Ectodermal cell (in vitro differentiated cells): ENCODE data around the gene APCDD1L.

Experiments used
- H3K27ac ChIP-seq: 2 replicates; pipeline ENCODE4 v1.7.0; 2013; ENCODE audit warnings: mild to moderate bottlenecking, low read depth, low read length; ENCODE audit not compliant: insufficient read depth, poor library complexity, severe bottlenecking
- H3K27me3 ChIP-seq: 2 replicates; pipeline ENCODE4 v1.7.0; 2013; ENCODE audit warnings: mild to moderate bottlenecking, low read length; ENCODE audit not compliant: insufficient read depth, control insufficient read depth, poor library complexity, severe bottlenecking
- H3K36me3 ChIP-seq: one replicate; pipeline ENCODE4 v1.7.0; 2013; ENCODE audit warnings: low read length; ENCODE audit not compliant: control insufficient read depth, insufficient read depth
- H3K4me1 ChIP-seq: one replicate; pipeline ENCODE4 v1.7.0; 2013; ENCODE audit warnings: low read length; ENCODE audit not compliant: control insufficient read depth, insufficient read depth
- H3K4me3 ChIP-seq: 2 replicates; pipeline ENCODE4 v1.7.0; 2013; ENCODE audit warnings: low read depth, low read length, control low read depth; ENCODE audit not compliant: insufficient read depth
- H3K9me3 ChIP-seq: 2 replicates; pipeline ENCODE4 v1.7.0; 2013; ENCODE audit warnings: mild to moderate bottlenecking, low read length, moderate library complexity; ENCODE audit not compliant: control insufficient read depth
- WGBS, 2 experiments: methylation state at CpG; one replicate each; pipeline ENCODE4 v1.1.7; 2013; ENCODE audit warnings: missing lambda C conversion rate in 2 of 2; 5-methylcytosine and 5-hydroxymethylcytosine counted together

The APCDD1L gene

GRCh38 chr20:58492074-58492718 lies 23.0 kb downstream of the APCDD1L start:
- Histone ChIP-seq H3K4me3 (no peak overlapping the region), H3K9me3 (no peaks in the 10 kb centered on the region), H3K4me1 (no peaks in the 10 kb centered on the region), H3K27me3 (no peaks in the 10 kb centered on the region), H3K36me3 (no peaks in the 10 kb centered on the region), H3K27ac (no peak overlapping the region)
- WGBS, 2 experiments, result 94 to 98% methylated on average over 6 to 7 of the region's 7 CpGs

GRCh38 chr20:58486207-58486606 lies 29.0 kb downstream of the APCDD1L start:
- 56 to 62% methylated on average over 1 of the region's 1 CpG for WGBS, 2 experiments
- Histone ChIP-seq H3K9me3 (no peaks in the 10 kb centered on the region), H3K4me3 (no peak overlapping the region), H3K27me3 (no peaks in the 10 kb centered on the region), H3K36me3 (no peaks in the 10 kb centered on the region), H3K27ac (no peak overlapping the region), H3K4me1 (peaks cover 5% of the 10 kb centered on the region)

GRCh38 chr20:58485393-58485792 lies 29.8 kb downstream of the APCDD1L start:
- 93% methylated on average over 3 of the region's 3 CpGs for WGBS, 2 experiments
- H3K9me3 ChIP-seq, result no peaks in the 10 kb centered on the region

GRCh38 chr20:58483470-58483869 lies 31.7 kb downstream of the APCDD1L start:
- 92 to 96% methylated on average over 6 of the region's 6 CpGs for WGBS, 2 experiments
- Histone ChIP-seq H3K27ac (no peak overlapping the region), H3K4me3 (no peak overlapping the region), H3K27me3 (no peaks in the 10 kb centered on the region), H3K4me1 (peaks cover 5% of the 10 kb centered on the region), H3K9me3 (no peaks in the 10 kb centered on the region), H3K36me3 (no peaks in the 10 kb centered on the region)

More at GRCh38 chr20:58485393-58485792, 29.8 kb downstream of the APCDD1L start:
- peaks cover 5% of the 10 kb centered on the region for H3K4me1 ChIP-seq
- H3K36me3 ChIP-seq, result no peaks in the 10 kb centered on the region
- H3K27ac ChIP-seq, result no peak overlapping the region
- H3K27me3 ChIP-seq, result no peaks in the 10 kb centered on the region
- H3K4me3 ChIP-seq, result no peak overlapping the region

GRCh38 chr20:58483051-58483450 lies 32.1 kb downstream of the APCDD1L start:
- Histone ChIP-seq H3K4me3 (no peak overlapping the region), H3K27ac (no peak overlapping the region), H3K36me3 (no peaks in the 10 kb centered on the region), H3K9me3 (no peaks in the 10 kb centered on the region), H3K27me3 (no peaks in the 10 kb centered on the region), H3K4me1 (peaks cover 5% of the 10 kb centered on the region)
- WGBS, 2 experiments, result 91 to 96% methylated on average over 5 of the region's 5 CpGs

- Histone ChIP-seq H3K4me3 (no peak overlapping the region), H3K27me3 (no peaks in the 10 kb centered on the region), H3K36me3 (no peaks in the 10 kb centered on the region), H3K9me3 (peaks cover 4% of the 10 kb centered on the region), H3K27ac (no peak overlapping the region), H3K4me1 (peaks cover 5% of the 10 kb centered on the region)
- 87 to 90% methylated on average over 10 of the region's 10 CpGs for WGBS, 2 experiments
Observed at GRCh38 chr20:58482416-58482815, 32.8 kb downstream of the APCDD1L start.

GRCh38 chr20:58481481-58482021 lies 33.6 kb downstream of the APCDD1L start:
- Histone ChIP-seq H3K36me3 (no peaks in the 10 kb centered on the region), H3K4me3 (no peak overlapping the region), H3K27ac (no peak overlapping the region), H3K9me3 (peaks cover 4% of the 10 kb centered on the region), H3K27me3 (no peaks in the 10 kb centered on the region), H3K4me1 (peaks cover 5% of the 10 kb centered on the region)
- 20 to 22% methylated on average over 18 of the region's 18 CpGs for WGBS, 2 experiments

- Histone ChIP-seq H3K27ac (no peak overlapping the region), H3K4me3 (no peak overlapping the region), H3K27me3 (no peaks in the 10 kb centered on the region), H3K9me3 (peaks cover 4% of the 10 kb centered on the region), H3K4me1 (peaks cover 5% of the 10 kb centered on the region), H3K36me3 (no peaks in the 10 kb centered on the region)
- 91 to 95% methylated on average over 16 of the region's 16 CpGs for WGBS, 2 experiments
Observed at GRCh38 chr20:58480551-58481336, 34.5 kb downstream of the APCDD1L start.

- H3K27ac ChIP-seq, result no peak overlapping the region
- H3K4me1 ChIP-seq, result peaks cover 5% of the 10 kb centered on the region
- WGBS, 2 experiments, result 92 to 94% methylated on average over 9 of the region's 9 CpGs
- peaks cover 4% of the 10 kb centered on the region for H3K9me3 ChIP-seq
- H3K27me3 ChIP-seq, result no peaks in the 10 kb centered on the region
- no peaks in the 10 kb centered on the region for H3K36me3 ChIP-seq
- no peak overlapping the region for H3K4me3 ChIP-seq
Observed at GRCh38 chr20:58479726-58480440, 35.3 kb downstream of the APCDD1L start.
